NCI-H187 (cell line): Measurements from ENCODE around the gene MKRN2.
"Not testable (repeated sequence)": the region's sequence is repeated elsewhere in the genome, so short reads cannot be mapped to it uniquely, and the experiment has no call there.

Experiments used
- DNase-seq, 2 experiments: peaks; one replicate each; lab custom pipeline; 2025; lab: John Stamatoyannopoulos, UW

MKRN2 gene

GRCh38 chr3:12556690-12557472 is at the start of gene MKRN2:
MKRN2 (plus strand) TSS chr3:12557087; CDS start chr3:12557151, 64 bp downstream.
- peak; percentile 49 to 53 for DNase-seq

GRCh38 chr3:12507591-12508281 is 49.2 kb upstream of the MKRN2 start:
- no peak for DNase-seq

GRCh38 chr3:12508291-12508700 is 48.6 kb upstream of the MKRN2 start:
- DNase-seq: no peak

- DNase-seq: no peak
These were observed 47.4 kb upstream of the MKRN2 start for GRCh38 chr3:12509466-12509865.

- DNase-seq: no peak
These were observed 44.3 kb upstream of the MKRN2 start for GRCh38 chr3:12512534-12513118.

- DNase-seq: no peak
These were observed 43.0 kb upstream of the MKRN2 start for GRCh38 chr3:12513694-12514446.

GRCh38 chr3:12515631-12516030 is 41.3 kb upstream of the MKRN2 start:
- no peak for DNase-seq

GRCh38 chr3:12516873-12517272 is 40.0 kb upstream of the MKRN2 start:
- DNase-seq: no peak

- DNase-seq: no peak
These were observed 38.4 kb upstream of the MKRN2 start for GRCh38 chr3:12518261-12519028.

- no peak for DNase-seq
These were observed 35.9 kb upstream of the MKRN2 start for GRCh38 chr3:12521010-12521409.

- DNase-seq: no peak
These were observed 34.2 kb upstream of the MKRN2 start for GRCh38 chr3:12522721-12523120.

GRCh38 chr3:12527757-12528143 is 29.1 kb upstream of the MKRN2 start:
- no peak for DNase-seq

GRCh38 chr3:12532182-12532581 is 24.7 kb upstream of the MKRN2 start:
- no peak for DNase-seq

- DNase-seq: no peak
These were observed 20.5 kb upstream of the MKRN2 start for GRCh38 chr3:12536423-12536822.

GRCh38 chr3:12541625-12542024 is 15.3 kb upstream of the MKRN2 start:
- DNase-seq: no peak

- not testable (repeated sequence) for DNase-seq
These were observed 13.4 kb upstream of the MKRN2 start for GRCh38 chr3:12543497-12543896.

- DNase-seq: no peak
These were observed 12.0 kb upstream of the MKRN2 start for GRCh38 chr3:12544652-12545472.

GRCh38 chr3:12545473-12545791 is 11.5 kb upstream of the MKRN2 start, which contains the start of gene MKRN2OS:
MKRN2OS (minus strand) TSS chr3:12545499; CDS start chr3:12545464, 35 bp downstream.
- DNase-seq: no peak

- DNase-seq: no peak
These were observed 6.7 kb upstream of the MKRN2 start for GRCh38 chr3:12549971-12550760.

GRCh38 chr3:12553921-12554391 is 2.9 kb upstream of the MKRN2 start:
- DNase-seq: no peak
